ACHN (cell line): Measurements from ENCODE around the gene UGT2A2.

Experiments used
- DNase-seq: peaks from one replicate; pipeline ENCODE4 v3.0.0-alpha.2; 2015
- in situ Hi-C: cut with HindIII; loops from 2 replicates; pipeline ENCODE4 v1.10.0; 2017; ENCODE audit warnings: low sequenced_read_pairs, low pct_ligation_motif_present, low pct_unique_long_range_greater_than_20kb

The UGT2A2 gene

GRCh38 chr4:69584135-69584534, 55.3 kb downstream of the UGT2A2 start:
- no peak for DNase-seq
- in situ Hi-C loops, result no loop called here

- in situ Hi-C loops, result no loop called here
- no peak for DNase-seq
These were observed 55.9 kb downstream of the UGT2A2 start for GRCh38 chr4:69583543-69583942.

DNA sequence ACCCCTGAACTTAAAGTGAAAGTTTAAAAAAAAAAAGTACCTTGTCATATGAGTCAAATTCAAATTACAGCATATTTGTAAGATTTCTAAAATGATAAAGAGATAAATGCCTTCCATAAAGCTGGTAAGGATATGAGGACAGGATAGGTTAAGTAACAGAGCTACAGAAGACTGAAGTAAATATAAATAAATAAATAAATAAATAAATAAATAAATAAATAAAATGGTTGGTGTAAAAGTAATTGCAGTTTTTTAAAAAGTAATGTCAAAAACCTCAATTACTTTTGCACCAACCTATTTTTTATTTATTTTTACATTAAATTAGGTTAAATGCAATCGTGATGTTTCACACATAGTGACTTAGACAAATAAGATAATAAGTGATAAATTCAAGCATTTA, 62.2 kb downstream of the UGT2A2 start:
- in situ Hi-C loops, result no loop called here
- no peak for DNase-seq

DNA sequence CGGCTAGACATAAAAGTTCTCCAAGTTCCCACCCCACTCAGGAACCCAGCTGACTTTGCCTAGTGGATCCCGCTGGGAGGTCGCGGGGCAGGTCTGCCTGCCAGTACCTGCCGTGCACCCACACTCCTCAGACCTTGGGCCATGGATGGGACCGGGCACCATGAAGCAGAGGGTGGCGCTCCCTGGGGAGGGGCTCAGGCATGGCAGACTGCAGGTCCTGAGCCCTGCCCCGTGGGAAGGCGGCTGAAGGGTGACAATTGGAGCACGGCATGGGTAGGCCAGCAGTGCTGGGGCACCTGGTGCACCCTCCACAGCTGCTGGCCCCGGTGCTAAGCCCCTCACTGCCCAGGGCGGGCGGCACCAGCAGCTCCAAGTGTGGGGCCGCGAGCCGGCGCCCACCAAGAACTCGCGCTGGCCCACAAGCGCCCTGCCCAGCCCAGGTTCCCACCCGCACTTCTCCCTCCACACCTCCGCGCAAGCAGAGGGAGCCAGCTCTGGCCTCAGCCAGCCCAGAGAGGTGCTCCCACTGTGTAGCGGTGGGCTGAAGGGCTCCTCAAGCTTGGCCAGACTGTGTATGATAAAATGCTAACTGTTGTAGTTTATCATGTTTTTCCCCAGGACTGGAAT, 63.1 kb downstream of the UGT2A2 start:
- no peak for DNase-seq
- in situ Hi-C loops, result no loop called here

- in situ Hi-C loops, result no loop called here
- no peak for DNase-seq
These were observed 70.7 kb downstream of the UGT2A2 start for GRCh38 chr4:69568787-69569186.

DNA sequence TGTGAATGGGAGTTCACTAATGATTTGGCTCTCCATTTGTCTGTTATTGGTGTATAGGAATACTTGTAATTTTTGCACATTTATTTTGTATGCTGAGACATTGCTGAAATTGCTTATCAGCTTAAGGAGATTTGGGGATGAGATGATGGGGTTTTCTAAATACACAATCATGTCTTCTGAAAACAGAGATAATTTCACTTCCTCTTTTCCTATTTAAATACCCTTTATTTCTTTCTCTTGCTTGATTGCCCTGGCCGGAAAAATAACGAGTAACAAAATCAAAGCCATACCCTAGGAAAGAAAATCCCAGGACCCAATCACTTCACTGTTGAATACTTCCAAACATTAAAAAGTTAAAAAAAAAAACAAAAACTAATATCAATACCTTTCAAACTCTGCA, 76.0 kb downstream of the UGT2A2 start:
- no peak for DNase-seq
- in situ Hi-C loops, result no loop called here

DNA sequence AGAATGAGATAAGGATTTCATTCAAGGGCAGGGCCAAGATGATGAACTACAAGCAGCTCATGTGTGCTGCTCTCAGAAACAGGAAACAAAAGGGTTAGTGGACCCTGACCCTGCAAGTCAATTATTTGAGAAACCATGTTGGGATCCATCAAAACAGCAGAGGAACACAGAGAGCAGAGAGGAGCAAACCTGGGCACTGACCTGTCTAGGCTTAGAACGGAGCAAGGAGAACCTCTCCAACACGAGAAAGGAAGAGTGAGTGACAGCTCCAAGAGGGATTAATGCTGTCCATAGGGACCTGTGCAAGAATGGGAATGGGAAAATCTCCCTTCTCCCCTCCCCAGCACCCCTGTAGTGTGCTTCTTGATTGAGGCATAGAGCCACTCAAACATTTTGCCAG, 89.8 kb downstream of the UGT2A2 start:
- in situ Hi-C loops, result no loop called here
- DNase-seq, result no peak

GRCh38 chr4:69546134-69546765, 93.2 kb downstream of the UGT2A2 start:
- in situ Hi-C loops, result no loop called here
- DNase-seq, result no peak
